Measurements from ENCODE around the gene MCC.

The MCC gene

DNA sequence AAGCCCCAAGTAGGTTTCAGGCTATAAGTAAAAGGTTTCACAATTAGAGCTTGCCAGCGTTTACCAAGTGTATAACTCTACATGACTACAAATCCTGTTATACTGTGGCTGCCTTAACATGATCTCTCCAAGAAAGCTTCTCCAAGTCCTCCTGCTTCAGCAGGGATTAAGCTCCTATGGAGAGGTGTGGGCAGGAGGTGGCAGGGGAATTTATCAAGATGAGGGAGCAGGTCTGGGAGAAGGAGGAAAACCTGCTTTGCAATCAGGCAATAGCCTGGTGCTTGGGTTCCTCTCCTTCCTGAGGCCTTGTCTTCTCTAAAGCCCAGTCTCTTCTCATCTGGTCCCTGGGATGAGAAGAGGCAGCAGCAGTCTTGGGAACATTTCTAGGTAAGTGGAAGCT, 188.7 kb downstream of the MCC start:
- no peak for DNase-seq

- DNase-seq = no peak
Measured at GRCh38 chr5:113296676-113297075, 191.6 kb downstream of the MCC start.

DNA sequence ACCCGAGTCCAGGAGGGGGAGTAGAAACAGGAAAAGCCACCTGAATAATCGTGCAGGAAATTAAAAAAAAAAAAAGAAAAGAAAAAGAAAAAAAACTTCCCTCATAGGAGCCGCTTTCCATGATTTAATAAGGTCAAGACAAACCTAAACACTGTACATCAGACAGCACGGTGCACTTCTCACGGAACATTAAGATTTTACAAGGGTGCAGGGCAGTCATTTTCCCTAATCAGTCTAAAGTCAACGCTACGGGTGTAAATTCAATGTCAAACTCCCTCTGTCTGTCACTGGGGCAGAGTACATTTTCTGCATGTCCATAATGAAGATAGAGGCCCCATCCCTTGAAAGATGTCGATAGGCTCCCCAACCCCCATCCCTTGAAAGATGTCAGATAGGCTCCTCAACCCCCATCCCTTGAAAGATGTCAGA, 193.1 kb downstream of the MCC start:
- DNase-seq = no peak

GRCh38 chr5:113294311-113295110, 193.7 kb downstream of the MCC start:
- peak; percentile 71 for DNase-seq

DNA sequence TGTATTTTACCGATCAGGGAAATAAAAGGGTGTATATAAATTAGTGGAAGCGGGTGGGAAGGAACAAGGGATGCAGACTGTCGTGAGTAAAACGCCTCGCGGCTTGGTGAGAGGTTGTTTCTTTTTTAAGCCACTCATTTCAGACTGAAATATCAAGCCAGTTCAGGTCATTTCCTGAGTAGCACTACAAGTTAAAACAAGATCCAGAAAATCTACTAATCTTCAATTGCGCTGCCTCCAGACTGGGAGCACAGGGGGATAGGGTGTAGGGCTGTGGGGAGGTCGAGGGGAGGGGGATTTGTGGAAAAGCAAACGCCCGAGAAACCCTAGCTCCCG, 194.3 kb downstream of the MCC start:
- peak; percentile 18 for DNase-seq

DNA sequence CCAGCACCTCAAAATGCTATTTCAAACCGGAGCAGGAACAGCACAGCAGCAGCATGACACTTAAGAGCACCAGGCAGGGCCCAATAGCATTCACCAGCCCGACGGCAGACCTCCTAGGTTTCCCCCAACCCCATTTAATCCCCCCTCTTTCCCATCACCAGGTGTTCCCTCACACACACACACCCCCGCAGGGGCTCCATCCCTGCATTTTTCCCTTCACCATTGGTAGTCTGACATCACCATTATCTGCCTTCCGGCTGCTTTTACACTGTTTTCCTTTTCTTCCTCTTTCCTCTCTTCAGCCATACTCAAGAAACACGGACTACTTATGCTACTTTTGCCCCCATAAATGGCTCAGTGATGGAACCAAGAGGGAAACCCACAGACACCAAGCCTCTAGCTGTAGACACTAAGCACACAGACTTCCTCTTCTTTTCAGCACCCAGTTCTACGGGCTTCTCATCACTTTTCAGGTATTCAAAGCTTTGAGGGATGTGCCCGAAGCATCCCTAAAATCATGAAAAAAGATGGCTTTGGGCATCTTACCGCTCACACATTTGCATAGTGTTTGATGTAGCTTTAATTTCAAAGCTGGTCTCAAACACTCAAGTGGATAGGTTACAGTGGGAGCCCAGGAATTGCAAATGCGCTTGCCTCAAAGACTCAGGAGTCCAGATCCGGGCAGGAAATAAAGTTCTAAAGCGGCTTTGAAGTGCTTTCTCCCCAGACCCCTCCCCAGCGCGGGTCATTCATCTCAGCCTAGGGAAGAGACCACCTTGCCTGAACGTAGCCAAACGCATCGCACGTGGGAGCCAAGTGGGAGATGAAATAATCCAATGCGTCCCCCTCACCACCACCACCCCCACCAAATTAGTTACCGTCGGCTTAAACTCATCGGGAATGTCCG, 194.9 kb downstream of the MCC start:
- no peak for DNase-seq

DNA sequence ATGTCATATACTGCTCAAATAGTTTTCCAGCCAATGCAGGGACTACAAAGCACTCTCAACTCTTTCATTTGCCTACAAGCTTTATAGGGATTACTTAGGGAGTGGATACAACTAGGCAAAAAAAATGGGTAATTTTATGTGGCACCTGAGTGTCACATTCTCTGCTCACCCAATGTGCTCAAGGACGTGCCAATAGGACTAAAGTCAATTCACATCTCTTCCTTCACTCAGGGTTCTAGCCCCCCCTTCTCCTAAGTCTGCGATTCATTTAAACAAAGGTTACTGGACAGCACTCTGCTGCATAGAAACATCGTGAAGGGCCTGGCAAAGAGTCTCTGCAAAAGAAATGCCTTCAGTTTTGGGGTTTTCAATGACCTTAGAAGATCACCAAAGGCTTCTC, 195.8 kb downstream of the MCC start:
- DNase-seq = no peak

GRCh38 chr5:113283558-113283957, 204.7 kb downstream of the MCC start:
- DNase-seq = no peak

DNA sequence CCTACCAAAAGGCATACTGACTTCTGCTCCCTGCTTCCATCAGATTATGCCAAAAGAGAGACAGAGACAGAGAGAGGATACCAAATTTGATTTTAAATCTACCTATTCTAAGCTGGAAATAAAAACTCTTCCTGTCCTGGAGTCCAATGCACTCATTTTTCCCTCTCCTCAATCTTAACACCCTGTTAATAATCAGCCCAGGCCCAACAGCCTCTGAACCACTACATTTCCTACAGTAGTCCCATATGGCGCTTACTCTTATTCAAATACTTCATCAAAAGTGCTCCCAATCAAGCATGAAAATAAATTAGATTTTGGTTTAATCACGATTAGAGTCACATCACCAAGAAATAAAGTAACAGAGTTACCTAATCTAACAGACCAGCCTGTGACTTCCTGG, 205.8 kb downstream of the MCC start:
- DNase-seq = no peak

- no peak for DNase-seq
Measured at GRCh38 chr5:113281194-113281593, 207.1 kb downstream of the MCC start.

GRCh38 chr5:113280541-113280940, 207.7 kb downstream of the MCC start:
- DNase-seq = no peak

DNA sequence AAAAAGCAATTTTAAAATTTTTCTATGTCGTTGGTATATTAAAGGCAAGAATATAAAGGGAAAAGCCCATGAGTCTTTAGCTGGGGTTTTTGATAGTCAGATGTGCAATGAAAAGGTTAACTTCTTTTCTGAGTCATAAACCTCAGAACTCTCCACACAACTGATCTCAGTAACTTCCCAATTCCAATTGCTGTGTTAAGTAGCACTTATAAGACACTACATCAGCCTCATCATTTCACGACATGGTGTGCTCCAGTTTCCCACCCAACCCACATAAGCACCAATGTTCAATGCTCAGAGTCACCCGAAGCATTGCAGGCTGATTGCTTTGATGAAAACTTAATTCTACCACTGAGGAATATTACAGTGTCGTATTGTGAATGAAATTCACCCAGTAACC, 209.3 kb downstream of the MCC start:
- DNase-seq = no peak

DNA sequence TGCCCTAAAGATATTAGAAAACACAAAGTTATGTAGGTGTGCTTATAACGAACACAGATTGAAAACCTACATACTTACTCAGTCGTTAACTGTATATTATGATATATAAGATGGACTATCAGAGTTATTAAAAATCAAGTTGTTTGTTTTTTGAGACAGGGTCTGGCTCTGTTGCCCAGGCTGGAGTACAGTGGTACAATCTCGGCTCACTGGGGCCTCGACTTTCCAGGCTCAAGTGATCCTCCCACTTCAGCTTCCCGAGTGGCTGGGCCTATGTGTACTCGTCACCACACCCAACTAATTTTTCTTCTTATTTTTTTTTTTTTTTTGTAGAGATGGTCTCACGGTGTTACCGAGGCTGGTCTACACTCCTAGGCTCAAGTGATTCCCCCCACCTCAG, 211.8 kb downstream of the MCC start:
- DNase-seq = no peak

DNA sequence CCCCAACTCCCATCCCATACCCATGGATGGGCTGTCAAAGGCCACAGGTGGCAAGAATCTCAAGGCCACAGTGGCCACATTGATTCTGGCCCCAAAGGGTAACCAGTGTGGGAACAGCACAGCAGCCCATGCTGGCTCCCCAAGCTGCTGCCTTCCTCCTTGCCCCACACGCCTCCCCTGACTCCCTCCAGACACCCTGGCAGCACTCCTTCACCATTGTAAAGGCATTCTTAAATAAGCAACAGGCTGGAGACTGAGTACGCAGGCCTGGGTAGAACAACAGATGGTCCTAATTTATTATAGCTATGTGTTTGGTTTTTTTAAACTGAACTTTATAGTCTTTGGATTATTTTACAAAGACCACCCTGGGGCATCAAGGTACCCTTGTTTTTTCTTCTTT, 212.3 kb downstream of the MCC start:
- DNase-seq = no peak

DNA sequence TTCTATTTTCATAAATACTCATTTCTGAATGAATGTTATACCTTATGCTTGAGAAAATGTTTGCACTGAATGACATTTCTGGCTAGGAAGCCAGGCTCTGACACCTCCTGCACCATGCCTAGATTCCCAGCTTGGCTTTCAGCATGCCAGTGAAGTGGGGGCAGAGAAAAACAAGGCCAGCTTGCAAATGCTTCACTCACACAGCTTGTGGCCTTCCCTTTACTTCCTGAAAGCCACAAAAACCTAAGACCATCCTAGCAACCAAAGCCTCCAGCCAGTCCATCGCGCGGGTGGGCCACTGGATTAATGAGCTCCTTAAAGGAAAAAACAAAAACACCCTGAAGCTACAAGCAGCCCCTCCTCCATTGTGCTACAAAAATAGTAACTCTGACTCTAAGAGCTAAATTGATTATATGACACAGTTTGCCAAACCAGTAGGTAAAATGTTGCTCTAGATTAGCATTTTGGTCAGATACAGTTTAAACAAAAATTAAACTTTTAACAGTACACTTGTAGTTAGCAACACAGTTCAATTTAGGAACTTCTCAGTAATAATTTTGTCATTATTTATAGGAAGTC, 213.3 kb downstream of the MCC start:
- no peak for DNase-seq

DNA sequence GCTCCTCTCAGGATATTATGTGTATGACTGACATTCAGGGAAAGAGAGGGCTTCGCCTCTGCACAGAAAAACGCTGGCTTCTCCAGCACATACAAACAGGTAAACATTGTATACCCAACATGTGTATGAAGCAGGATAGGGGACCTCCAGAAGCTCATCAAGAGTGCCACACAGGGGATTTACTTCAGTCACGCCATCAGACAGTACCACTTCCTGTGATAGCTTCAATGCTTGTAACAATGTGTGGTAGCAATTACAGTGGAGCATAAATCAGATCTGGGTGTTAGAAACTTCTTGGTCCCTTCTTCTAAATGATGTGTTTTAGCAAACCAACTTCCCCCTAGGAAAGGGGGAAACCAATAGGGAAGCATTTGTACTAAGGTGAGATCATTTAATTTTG, 214.3 kb downstream of the MCC start:
- DNase-seq = no peak

GRCh38 chr5:113271745-113272454, 216.4 kb downstream of the MCC start:
- no peak for DNase-seq

DNA sequence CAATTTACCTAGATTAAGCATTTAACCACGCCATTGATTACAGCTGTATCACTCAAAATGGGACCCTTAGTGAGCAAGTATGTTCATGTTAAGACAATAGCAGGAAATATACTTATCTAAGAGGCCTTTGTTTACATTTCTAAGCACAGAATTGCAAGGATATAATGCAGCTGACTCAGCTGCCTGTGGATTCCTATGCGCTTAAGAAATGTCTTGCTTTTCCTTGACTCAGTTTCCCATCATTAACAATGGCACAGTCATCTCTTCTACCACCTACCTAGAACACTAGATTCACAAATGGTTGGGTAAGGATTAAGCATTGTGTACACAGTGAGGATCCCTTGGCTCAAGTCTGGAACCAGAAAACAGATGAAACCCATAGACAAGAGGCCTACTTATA, 217.2 kb downstream of the MCC start:
- DNase-seq = no peak

GRCh38 chr5:113270086-113270485, 218.2 kb downstream of the MCC start:
- no peak for DNase-seq

DNA sequence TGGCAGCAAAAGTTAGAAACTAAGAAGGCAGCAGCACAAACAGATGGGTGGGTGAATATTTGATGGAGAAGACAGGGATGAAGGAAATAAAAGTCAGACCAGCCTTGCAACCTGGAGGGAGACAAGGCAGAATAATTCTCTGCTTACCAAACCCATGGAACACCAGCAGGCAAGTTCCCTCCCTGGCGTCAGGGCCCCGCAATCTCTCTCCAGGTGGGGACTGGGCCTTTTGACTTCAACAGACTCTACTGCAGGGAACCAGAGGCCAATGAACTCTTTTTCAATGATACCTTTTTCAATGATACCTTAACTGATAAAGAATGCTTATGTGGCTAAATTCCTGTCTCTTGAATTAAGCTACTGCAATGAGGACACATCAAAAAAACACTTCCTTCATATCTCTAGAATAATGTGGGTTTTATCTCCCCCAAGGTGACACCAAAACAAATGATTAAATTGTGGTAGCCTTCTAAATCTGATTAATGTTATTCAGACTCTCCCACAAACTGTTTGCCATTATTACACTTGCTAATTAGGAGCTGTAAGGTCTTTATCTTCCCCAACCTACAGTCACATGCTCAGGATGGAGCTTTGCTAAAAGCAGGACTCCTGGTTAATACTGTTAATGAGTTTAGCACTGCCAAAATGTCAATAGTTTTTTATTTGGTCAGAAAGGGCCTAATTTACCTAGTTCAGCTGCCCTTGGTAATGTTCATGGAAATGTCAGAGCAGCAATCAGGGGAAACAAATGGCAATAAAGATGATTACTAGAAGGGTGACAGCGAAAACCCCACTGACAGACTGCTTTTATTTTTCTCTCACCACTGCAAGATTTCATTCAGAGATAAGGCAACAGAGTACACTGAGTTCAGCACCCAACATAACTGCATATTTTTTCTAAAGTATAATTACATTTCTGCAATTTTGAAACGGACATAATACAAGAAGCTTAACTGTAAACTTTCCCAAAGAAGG, 218.9 kb downstream of the MCC start:
- no peak for DNase-seq

DNA sequence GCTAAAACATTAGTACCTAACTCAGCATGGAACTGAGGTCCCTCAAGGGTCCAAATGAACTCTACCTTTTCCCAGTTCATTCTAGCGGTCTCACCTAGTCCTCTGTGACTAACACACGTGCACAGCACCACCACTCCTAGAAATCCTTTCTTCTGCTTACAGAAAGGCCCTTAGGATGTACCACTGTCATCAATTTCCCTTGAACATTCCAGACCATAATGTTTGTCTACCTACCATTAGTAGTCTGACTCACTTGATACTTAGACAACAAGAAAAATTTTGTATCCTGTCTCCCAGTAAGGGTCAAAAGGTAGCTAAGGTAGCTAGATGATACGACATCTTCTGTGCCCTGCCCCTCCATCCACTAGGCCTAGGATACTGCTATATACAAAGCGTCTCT, 220.0 kb downstream of the MCC start:
- no peak for DNase-seq

DNA sequence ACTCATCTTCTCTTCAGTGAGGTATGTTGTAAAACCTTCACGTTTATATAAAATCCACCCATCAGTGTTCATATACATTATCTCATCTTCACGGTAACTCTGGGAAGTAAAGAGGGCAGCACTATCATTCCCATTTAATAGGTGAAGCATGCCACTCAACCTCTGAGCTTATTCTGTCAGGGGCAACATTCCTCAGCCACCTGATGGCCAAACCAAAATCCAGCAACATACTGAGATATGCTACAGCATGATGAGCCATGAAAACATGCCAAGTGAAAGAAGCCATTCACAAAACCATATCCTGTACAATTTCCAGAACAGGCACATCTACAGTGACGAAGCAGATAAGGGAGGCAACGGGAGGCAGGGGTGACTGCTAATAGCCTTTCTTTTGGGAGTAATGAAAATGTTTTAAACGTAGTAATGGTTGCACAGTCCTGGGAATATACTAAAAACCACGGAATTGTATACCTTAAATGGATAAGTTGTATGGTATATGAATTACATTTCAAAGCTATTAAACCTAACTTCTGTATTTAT, 220.8 kb downstream of the MCC start:
- no peak for DNase-seq
